ENCODE data around the gene HSPE1.
"Not testable (repeated sequence)": the region's sequence is repeated elsewhere in the genome, so short reads cannot be mapped to it uniquely, and the experiment has no call there.

HSPE1 gene

DNA sequence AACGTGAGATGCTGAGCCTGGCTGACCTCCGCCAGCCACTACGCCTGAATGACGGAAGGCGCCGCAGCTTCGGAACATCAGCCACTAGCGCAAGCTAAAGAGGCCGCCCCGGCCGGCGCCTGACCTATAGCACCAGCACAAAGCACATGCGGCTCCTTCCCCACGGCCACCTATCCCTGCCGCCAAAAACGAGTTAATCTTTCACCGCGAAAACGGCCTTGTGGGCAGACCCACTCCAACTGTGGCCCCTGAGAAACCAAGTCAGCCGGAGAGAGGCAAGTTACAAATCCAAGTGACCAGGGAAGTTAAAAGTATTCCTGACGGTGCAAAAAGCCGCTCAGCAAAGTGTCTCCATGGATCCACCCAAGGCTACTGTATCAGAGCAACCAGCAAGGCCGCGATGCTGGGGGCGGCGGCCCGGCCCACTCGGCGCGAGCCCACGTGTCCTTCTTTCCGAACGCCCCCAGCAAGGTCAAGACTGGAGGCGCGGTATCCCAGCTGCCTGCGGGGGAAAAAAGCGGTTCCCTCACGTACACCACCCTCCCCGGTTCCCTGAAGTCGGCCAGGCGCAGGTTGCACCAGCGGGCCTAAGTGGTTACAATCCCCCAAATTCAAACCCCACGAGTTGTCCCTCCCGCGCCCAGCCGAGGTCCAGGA, 1.1 kb upstream of the HSPE1 start:
- DNase-seq, result peak; percentile 54

DNA sequence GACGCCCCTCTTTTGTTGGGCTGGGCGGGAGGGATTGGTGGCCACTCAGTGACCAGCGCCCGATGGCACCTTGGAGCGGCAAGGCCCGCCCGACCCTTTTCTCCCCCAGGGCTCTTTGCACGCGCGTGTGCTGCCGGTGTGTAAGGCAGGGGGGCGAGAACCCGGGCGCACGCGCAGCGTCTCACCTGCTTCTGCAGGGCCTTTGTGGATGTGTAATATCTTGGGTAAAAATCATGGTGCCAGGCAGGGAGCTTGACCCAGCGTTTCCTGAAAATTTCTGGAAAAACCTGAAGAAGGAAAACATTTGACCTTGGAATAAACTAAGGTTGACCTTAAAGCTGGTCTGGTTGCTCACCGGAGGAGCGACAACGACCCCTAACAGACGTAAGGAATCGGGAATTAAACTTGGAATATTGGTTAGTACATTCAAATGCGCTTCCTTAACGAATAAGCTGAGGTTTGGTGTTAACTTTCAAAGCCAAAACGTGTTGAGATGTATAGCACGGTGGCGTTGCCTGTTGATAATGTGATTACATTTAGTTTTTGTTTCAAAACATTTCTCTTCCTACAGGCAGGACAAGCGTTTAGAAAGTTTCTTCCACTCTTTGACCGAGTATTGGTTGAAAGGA, 438 bp downstream of the HSPE1 start:
- no peak for DNase-seq

- no peak for DNase-seq
These were observed 2.0 kb downstream of the HSPE1 start for GRCh38 chr2:197502201-197502600.

DNA sequence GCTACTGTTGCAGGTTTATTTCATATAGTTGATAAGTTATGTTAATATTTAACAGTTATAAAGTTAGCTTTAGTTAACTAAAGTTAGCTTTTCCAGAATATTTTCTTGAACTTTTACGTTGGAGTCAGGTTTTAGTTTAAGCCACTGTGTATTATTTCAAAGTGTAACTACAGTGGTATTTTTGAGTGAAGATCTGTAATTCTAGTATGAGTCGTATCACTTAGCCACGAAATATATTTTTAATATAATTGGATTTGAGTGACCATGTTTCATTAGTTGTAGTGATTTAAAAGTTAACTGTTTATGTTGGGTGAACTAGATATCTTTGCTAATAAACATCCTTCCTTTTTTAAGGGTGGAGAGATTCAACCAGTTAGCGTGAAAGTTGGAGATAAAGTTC, 2.5 kb downstream of the HSPE1 start:
- DNase-seq, result no peak

DNA sequence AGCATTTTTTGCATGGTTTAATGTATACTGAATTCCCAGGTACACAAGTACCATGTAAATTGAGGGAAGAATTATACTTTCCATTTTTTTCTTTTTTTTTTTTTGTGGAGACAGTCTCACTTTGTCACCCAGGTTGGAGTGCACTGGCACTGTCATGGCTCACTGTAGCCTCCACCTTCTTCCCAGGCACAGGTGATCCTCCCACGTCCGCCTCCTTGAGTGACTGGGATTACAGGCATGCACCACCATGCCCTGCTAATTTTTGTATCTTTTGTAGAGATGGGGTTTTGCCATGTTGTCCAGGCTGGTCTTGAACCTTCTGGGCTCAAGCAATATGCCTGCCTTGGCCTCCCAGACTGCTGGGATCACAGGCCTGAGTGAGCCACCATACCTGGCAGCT, 3.8 kb downstream of the HSPE1 start:
- DNase-seq, result no peak

- DNase-seq, result no peak
These were observed 4.3 kb downstream of the HSPE1 start for GRCh38 chr2:197504512-197504911.

DNA sequence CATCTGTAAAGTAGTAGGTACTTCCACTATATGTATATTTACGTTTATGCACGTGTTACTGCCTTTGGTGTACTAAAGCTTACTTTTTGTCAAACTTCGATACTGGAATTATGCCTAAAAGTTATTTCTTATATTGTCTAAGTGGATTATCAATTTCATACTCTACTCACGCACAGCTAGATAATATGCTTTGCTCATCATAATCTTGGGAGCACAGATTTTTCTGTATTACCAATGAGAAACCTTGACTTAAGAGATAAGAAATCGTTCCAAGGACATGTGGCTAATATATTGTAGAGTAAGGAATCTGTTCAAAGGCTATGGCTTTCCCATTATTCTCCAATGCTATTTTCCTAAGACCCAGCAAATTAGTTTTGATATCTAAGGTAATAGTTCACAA, 6.5 kb downstream of the HSPE1 start:
- no peak for DNase-seq

DNA sequence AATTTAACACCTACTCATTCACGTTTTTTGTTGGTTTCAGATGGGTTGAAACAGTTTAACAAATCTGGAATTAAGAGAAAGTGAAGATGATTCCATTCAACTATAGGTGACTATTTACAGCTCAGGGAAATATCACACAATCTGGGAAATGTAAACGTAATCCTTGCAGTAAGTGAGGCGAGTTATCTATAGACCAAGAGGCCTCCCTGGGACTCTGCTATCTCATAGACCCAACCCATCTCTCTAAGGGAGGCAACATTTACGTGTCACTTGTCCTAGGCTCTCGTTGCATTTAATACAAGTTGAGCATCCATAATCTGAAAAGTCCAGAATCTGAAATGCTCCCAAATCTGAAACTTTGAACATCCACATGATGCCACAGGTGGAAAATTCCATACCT, 13.7 kb downstream of the HSPE1 start:
- no peak for DNase-seq

DNA sequence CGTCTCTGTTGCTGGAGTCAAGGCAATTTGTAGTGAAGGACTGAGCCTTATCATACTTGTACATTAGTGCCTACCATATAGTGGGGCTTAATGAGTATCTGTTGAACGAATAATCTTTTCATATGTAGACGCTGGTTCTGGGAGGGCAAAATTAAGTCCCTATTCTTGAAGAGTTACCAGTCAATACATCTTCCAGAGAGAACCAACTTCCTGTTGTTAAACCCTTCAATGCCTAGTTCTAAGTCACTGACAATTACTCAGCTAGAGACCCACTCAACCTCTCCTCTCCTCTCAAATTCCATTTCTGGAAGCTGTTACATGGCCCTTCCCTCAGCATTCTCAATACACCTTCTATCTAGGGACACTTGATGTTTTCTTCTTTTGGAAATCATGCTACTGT, 14.6 kb downstream of the HSPE1 start:
- DNase-seq, result no peak

DNA sequence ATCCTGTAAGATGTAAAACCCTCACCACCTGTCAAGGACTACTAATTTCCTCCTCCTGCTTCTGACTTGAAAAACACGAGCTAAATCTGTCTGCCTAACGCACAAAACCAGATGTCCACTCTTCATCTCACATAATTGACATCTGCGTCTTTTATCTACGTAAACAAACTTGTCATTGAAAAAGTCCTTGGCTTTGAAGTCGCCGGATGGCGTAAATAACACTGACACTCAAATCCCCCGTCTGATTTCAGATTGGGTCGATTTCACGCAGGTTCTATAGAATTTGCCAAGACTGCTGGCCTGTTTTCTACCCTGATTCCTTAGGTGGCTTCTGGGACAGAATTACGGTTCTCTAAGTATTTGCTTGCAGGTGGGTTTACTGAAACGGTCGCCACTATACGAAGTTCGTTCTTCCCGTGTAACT, 15.1 kb downstream of the HSPE1 start:
- no peak for DNase-seq

- peak; percentile 92 for DNase-seq
These were observed 15.7 kb downstream of the HSPE1 start, which contains the start of gene MOB4 for GRCh38 chr2:197515739-197516392. TSS of gene MOB4 (plus strand) at chr2:197516066. CDS start at chr2:197516087, 21 bp downstream.

GRCh38 chr2:197516393-197516761, 16.2 kb downstream of the HSPE1 start:
- DNase-seq, result no peak

GRCh38 chr2:197517150-197517549, 17.0 kb downstream of the HSPE1 start:
- no peak for DNase-seq

DNA sequence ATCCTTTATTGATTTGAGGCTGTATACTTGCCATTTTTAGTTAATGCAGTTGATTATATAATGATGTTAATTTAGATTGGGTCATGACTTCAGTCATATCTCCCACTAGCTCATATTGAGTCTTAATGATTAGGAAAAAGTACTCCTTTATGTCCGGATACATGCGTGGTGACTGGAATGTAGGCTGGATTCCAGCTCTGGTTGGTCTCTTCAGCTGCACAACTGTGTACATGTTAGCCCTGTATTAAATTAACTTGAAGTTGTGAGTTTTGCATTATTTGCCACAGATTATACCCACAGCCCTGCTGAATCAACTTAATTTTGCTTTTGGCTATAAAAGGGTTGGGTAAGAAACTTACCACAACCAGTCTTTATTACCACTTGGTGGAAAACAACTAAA, 38.2 kb downstream of the HSPE1 start:
- DNase-seq, result no peak

DNA sequence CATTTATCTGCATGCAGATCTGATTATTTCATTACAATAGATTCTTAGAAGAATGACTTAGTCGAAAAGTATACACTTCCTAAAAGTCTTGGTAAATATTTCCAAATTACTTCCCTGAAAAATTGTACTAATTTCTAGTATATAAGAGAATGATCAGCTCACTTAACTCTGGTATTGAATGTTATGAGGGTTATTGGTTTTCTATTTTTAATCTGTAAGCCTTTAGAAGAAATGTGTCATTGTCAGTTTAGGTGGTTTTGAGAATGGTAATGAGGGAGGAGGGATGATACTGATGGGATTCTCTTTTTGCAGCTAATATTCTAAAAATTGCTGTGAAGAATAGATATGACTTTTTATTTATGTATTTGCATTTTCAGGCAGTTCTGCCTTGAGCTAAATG, 39.6 kb downstream of the HSPE1 start:
- no peak for DNase-seq

DNA sequence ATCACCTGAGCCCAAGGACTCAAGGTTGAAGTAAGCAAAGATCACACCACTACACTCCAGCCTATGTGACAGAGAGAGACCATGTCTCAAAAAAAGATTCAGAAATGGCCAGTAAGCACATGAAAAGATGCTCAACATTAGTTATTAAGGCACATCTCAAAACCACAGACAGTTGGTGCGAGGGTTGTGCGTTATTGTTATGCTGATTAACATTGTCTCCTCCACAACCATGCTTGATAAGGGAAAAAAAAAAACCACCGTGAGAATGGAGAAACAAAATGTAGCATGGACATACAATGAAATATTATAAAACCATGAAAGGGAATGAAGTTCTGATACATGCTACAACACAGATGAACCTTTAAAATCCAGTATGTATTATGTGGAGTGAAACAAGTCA, 43.0 kb downstream of the HSPE1 start:
- DNase-seq, result no peak

GRCh38 chr2:197547163-197547900, 47.2 kb downstream of the HSPE1 start:
- DNase-seq, result no peak

GRCh38 chr2:197548582-197548981, 48.4 kb downstream of the HSPE1 start:
- no peak for DNase-seq

DNA sequence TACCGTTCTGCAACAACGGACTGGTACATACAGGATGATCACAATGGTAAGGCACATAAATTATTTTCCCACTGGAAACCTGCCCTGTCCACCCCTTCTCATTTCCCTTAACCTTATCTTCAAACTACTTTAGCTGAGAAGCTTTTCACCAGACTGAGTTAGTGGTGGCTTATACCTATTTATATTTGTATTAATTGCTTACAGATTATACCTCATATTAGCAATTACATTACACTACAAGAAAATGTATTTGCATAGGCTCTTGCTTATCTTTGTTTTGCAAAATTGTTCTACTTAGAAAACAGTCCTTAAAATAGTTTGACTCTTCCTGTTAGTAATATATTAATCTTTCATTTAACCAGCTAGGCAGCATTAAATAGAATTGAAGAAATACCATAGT, 51.1 kb downstream of the HSPE1 start:
- DNase-seq, result not testable (repeated sequence)

Data from activated naive CD4-positive, alpha-beta T cell treated with anti-CD3 and anti-CD28 coated beads, Interleukin-2, amount 50 U/mL, for 16 hours (primary cell).